Limb (tissue), 2 donors: ENCODE results near the gene ZNF862.
"Not testable (repeated sequence)": the region's sequence is repeated elsewhere in the genome, so short reads cannot be mapped to it uniquely, and the experiment has no call there.

Experiments
- DNase-seq, 2 donors: peaks; one replicate each; pipeline ENCODE4 v3.0.0-alpha.2; 2016; ENCODE audit errors: extremely low spot score in 2 of 2

ZNF862 gene

GRCh38 chr7:149879766-149880637, 41.8 kb downstream of the ZNF862 start:
- peak in 1 of 2 donors; percentile 23 for DNase-seq

- DNase-seq: peak in 1 of 2 donors; percentile 22
Observed at GRCh38 chr7:149880638-149881311, 42.6 kb downstream of the ZNF862 start.

GRCh38 chr7:149881328-149882247, 43.4 kb downstream of the ZNF862 start:
- peak in 1 of 2 donors; percentile 31 for DNase-seq

- DNase-seq: peak in 1 of 2 donors; percentile 24
Observed at GRCh38 chr7:149882248-149883047, 44.3 kb downstream of the ZNF862 start.

- peak in 1 of 2 donors; percentile 21 for DNase-seq
Observed at GRCh38 chr7:149883048-149883438, 44.9 kb downstream of the ZNF862 start.

- DNase-seq: peak in 1 of 2 donors; percentile 60
Observed at GRCh38 chr7:149883452-149883861, 45.3 kb downstream of the ZNF862 start.

GRCh38 chr7:149884016-149884415, 45.8 kb downstream of the ZNF862 start:
- DNase-seq: no peak

GRCh38 chr7:149884541-149884940, 46.4 kb downstream of the ZNF862 start:
- DNase-seq: peak in 1 of 2 donors; percentile 25

- DNase-seq: peak; percentile 53 to 61
Observed at GRCh38 chr7:149885191-149886017, 47.2 kb downstream of the ZNF862 start.

- DNase-seq: no peak
Observed at GRCh38 chr7:149886018-149886415, 47.8 kb downstream of the ZNF862 start.

- DNase-seq: no peak
Observed at GRCh38 chr7:149887311-149887710, 49.1 kb downstream of the ZNF862 start.

GRCh38 chr7:149890715-149891114, 52.5 kb downstream of the ZNF862 start:
- DNase-seq: not testable (repeated sequence)

- DNase-seq: not testable (repeated sequence)
Observed at GRCh38 chr7:149894957-149895356, 56.8 kb downstream of the ZNF862 start.

GRCh38 chr7:149907776-149908376, 69.7 kb downstream of the ZNF862 start:
- not testable (repeated sequence) for DNase-seq

GRCh38 chr7:149910219-149910618, 72.0 kb downstream of the ZNF862 start:
- not testable (repeated sequence) for DNase-seq

GRCh38 chr7:149912126-149912525, 74.0 kb downstream of the ZNF862 start:
- not testable (repeated sequence) for DNase-seq
